Dermis blood vessel endothelial cell (primary cell): ENCODE measurements around the gene TFR2. TPM values are rescaled to one million over a fixed set of nuclear protein-coding genes. Genes with fewer than 3 reads are reported as not detected.
"Not testable (repeated sequence)": the region's sequence is repeated elsewhere in the genome, so short reads cannot be mapped to it uniquely, and the experiment has no call there.

Experiments used
- DNase-seq: peaks from one replicate; pipeline ENCODE4 v3.0.0; 2010
- total RNA-seq: library from RNA; depleted of rRNA; stranded (reverse); fragments of >200 nt; gene quantifications from 2 replicates; pipeline ENCODE4 v1.2.3, GENCODE V29; 2014

Gene TFR2
- total RNA-seq, 1 donor from 2014 or later, result 0.68 TPM

GRCh38 chr7:100677308-100678267, 36.2 kb upstream of the TFR2 start:
- DNase-seq, result no peak

DNA sequence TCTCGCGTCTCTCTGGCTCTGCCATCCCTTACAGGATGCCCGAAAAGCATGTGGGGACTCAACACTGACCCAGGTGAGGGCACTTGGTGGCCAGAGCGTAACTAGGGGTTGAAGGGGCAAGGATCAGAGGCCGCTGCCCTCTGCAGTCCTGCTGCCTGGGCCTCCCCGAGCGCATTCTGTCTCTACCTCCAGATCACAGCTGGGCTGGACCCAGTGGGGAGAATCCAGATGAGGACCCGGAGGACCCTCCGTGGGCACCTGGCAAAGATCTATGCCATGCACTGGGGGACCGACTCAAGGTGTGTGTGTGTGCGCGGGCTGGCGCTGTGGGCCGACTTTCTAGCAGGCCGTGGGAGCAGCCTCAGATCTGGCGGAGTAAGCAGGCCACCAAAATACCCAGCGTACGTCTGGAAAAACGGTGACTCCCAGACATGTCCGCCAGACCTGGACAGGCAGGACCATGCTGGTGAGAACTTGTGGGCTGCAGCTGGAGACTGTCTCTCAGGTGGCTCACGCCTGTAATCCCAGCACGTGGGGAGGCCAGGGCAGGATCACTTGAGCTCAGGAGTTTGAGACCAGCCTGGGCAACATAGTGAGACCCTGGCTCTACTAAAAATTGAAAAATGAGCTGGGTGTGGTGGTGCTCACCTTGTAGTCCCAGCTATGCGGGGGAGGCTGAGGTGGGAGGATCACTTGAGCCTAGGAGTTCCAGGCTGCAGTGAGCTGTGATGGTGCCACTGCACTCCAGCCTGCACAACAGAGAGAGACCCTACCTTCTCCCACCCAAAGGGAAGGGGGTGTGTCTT, 35.4 kb upstream of the TFR2 start:
- no peak for DNase-seq

DNA sequence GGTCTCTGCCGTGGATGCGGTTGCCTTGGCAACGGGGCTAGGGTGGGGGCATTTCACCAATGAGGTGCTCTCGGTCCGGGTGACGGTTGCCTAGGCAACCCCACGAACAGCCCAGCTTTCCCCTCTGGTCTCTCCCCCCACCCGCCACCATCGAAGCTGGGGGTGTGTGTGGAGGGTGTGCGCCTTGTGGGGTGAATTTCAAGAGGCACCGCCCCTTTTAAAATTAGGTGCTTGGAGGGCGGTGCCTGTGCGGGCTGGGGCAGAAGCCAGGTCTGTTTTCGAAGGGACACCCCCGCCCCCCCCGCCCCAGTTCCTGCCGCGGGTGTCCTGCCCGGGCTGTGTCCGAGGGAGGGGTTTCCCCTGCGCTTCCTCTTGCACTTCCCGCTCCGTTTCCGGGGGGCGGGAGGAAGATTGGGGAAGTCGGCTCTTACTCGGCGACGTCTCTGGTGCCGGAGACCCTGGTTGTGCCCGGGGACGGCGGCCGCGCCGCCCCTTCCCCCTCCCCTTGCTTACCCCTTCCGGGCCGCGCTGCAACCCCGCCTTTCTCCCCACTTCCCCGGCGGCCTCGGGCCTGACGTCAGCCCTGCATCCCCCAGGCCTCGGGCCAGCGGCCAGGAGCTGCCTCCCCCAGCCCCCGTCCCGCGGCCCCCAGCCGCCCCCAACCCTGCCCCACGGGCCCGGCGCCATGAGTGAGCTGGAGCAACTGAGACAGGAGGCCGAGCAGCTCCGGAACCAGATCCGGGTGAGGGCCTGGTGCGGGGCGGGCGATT, 34.4 kb upstream of the TFR2 start:
- DNase-seq, result peak; percentile 62

DNA sequence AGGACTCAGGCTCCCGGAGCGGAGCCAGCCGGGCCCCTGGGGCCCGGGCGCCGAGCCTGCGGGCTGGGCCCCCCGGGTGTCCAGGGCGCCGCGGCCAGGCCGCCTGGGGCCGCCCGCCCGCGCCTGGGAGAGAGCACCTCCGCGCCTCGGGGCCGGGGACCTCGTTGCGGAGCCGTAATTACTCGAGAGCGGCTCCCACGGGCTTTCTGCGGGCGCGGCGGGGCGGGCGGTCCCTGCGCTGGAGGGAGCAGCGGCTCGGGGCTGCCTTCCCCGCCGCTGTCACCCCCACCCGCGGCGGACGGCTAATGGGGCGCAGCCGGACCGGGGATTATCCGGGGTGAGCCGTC, 33.7 kb upstream of the TFR2 start:
- DNase-seq, result peak; percentile 22

DNA sequence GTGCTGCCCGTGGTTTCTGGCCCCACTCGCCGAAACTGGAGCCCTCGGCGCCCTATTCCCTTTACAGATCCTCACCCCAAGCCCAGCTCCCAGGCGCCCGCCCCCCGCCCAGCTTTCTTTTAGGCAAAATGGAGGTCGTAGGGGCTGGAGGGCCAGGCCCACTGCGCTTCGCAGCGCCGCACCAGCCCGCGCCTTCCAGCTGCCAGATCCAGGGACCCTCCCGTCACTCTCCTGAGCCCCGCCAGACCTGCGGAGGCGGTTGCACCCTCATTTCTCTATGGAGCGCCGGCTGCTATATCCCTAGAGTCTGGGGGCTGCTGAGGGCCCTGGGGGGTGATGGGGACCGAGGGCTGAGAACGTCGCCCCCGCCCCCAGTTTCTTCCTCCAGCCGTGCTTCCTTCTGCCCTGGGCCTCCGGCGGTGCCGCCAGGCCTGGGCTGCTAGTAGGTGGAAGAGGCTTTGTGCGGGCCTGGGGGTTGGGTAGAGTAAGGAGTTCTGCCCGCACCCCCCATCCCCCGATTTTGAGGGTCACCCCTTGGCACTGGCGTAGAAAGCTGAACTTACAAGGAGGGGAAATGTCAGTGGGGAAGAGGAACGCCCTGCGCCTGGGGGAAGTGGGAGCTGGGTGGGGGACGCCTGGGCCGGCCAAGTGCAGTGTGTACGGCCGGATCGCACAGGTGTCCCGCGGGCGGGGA, 33.2 kb upstream of the TFR2 start:
- DNase-seq, result peak; percentile 40

DNA sequence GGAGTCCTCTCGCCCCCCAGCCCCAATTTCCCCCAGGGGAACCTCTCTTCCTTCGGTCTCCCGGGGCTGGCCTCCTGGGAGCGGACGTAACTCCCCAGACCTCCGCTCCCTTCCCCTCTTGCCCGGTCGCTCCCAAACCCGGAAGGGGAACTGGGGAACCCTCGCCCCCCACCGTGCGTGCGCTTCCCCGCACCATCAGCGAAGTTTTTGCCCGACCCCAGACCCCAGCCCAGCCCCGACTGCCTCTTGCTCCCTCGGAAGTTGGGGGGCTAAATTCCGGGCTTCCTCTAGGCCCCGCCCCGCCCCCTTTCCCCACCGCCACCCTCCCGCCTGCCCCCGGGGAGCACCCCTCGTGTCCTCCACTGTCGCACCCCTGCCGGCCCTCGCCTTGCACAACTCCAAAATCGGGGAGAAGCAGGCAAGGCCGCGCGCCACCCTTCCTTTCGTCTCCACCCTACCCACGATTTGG, 32.6 kb upstream of the TFR2 start:
- DNase-seq, result no peak

DNA sequence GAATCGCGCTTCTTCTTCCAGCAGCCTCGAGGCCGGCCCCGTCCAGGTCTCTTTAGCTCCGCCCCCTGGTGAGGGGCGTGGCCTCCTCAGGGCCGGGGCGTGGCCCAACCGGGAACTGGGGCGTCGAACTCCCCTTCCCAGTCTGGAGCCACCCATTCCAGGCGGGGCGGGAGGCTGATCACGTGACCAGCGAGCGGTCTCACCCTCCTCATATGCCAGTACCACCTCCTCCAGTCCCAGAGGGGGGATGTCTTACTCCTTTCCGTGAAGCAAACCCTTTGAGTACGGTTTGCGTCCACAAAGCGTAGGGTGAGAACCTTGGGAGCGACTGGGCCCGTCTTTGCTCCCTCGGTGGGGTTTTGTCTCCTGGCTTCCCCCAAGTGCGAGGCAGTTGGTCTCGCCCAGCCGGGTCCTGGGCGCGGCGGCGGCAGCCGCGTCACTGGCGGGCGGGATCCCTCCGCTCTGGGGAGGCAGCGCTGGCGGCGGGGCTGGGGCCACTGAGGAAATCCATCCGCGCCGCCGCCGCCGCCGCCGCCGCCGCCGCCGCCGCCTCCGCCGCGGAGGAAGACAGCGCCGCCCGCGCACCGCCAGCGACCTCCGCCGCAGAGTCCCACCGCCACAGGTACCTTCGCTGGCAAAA, 32.1 kb upstream of the TFR2 start, which contains the start of gene GNB2:
Gene GNB2 (plus strand): TSS at position 439 of the 640 bp plus-strand sequence. CDS start 2,526 bp downstream, outside the sequence.
- DNase-seq, result peak; percentile 99

- no peak for DNase-seq
These were observed 30.3 kb upstream of the TFR2 start for GRCh38 chr7:100671353-100672327.

DNA sequence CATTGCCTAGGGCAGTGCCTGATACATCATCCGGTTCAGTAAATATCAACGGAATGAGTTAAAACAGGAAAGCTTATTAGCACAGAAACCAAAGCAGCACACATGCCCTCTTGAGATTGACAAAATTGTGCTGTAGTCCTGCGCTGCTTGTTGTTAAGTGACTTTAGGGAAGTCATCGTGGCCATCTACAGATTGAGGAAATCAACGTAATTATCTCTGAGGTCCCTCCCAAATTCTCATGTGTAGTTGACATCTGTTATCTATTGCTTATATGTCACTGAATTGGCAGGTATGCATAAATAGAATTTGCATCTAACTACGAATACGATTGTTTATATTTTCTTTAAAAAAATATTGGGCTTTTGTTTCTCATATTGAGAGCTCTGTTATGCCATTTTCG, 28.7 kb upstream of the TFR2 start:
- no peak for DNase-seq

DNA sequence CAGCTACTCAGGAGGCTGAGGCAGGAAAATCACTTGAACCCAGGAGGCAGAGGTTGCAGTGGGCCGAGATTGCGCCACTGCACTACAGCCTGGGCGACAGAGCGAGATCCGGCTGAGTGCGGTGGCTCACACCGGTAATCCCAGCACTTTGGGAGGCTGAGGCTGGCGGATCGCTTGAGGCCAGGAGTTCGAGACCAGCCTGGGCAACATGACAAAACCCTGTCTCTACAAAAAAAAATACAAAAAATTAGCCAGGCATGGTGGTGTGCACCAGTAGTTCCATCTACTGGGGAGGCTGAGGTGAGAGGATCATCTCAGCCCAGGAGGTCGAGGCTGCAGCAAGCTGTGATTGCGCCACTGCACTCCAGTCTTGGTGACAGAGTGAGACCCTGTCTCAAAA, 27.8 kb upstream of the TFR2 start:
- DNase-seq, result not testable (repeated sequence)

- no peak for DNase-seq
These were observed 26.7 kb upstream of the TFR2 start for GRCh38 chr7:100668069-100668449.

- DNase-seq, result no peak
These were observed 26.1 kb upstream of the TFR2 start for GRCh38 chr7:100667331-100668068.

DNA sequence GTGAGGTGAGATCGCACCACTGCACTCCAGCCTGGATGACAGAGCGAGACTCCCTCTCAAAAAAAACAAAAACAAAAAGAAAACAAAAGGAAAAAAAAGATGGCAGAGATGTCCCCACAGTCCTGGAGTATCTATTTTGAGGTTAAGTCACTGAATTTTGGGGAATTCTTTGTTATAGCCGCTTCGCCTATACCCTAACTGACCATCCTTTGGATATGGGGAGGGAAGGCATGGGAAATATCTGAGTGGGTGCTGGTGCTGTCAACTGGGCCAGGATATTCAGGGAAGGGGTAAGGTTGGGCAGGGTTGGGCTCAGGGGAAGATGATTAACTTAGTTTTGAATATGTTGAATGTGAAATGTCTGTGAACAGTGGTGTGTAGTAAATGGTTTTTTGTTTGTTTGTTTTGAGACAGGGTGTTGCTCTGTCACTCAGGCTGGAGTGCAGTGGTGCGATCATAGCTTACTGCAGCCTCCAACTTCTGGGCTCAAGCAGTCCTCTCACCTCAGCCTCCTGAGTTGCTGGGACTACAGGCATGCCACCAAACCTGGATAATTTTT, 23.9 kb upstream of the TFR2 start:
- DNase-seq, result no peak

- not testable (repeated sequence) for DNase-seq
These were observed 20.9 kb upstream of the TFR2 start for GRCh38 chr7:100662194-100662776.

GRCh38 chr7:100655908-100656674, 14.7 kb upstream of the TFR2 start, which contains the start of gene ACTL6B:
Gene ACTL6B (minus strand): TSS chr7:100656448. CDS start chr7:100656354, 94 bp downstream.
- DNase-seq, result peak; percentile 72

DNA sequence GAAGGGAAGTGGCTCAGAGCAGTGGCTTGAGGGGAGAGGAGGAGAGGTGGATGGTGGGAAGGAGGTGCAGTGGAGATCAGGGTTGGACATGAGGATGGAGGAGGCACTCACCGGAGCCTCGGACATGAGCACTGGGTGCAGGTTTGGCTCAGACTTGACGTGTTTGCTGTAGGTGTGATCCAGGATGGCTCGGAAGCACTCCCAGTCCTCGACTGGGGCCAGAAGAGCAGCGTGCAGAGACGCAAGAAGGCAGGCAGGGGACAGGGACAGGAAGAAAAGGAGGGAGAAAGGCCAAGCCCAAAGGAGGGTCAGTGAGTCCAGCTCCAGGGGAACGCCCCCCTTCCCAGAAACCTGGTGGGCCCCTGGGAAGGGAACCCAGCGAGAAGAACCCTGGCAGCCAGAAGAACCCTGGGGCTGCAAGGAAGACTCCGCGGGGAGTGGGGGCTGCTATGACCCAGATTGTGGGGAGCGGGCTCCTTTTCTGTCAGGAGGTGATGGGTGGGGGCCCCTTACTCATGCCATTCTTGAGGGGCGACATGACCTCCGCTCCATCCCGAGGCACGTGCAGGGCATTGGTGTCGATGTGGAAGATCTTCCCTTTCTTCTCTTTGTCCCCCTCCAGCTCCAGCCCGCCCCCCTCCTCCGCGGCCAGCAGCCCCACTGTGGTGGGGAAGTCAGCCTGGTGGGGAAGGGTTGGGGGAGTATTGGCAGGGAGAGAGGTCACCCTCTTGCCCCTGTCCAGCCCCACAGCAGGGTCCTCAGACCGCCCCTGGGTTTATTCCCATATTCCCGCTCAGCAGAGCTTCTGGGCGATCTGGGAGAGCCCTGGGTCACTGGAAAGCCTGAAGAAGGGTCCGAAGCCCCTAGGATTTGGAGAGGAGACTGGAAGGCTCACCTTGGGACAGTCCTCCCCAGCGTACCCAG, 13.8 kb upstream of the TFR2 start:
- DNase-seq, result no peak
